Astrocyte (in vitro differentiated cells and primary cell): ENCODE measurements around the gene ZEB2. TPM values are rescaled to one million over a fixed set of nuclear protein-coding genes. Genes with fewer than 3 reads are reported as not detected.

Experiments
- DNase-seq: peaks from one replicate; pipeline ENCODE4 v3.0.0-alpha.2; 2010; ENCODE audit warnings: low read depth
- FAIRE-seq: peaks from 2 replicates; lab custom pipeline; 2011; peaks lifted over from hg19 to GRCh38; lab: Jason Lieb, UNC
- H2AFZ ChIP-seq: 2 replicates; pipeline ENCODE4 v1.6.0; 2012; ENCODE audit warnings: low read depth, low read length, inconsistent platforms
- H3K27ac ChIP-seq: 2 replicates; pipeline ENCODE4 v1.5.1; 2011; ENCODE audit warnings: low read depth, low read length, inconsistent platforms
- H3K27me3 ChIP-seq: 2 replicates; pipeline ENCODE4 v1.6.0; 2011; ENCODE audit warnings: low read length, inconsistent platforms; ENCODE audit not compliant: insufficient read depth
- H3K36me3 ChIP-seq: 2 replicates; pipeline ENCODE4 v1.5.1; 2011; ENCODE audit warnings: low read length, inconsistent platforms; ENCODE audit not compliant: insufficient read depth
- H3K4me1 ChIP-seq: 2 replicates; pipeline ENCODE4 v1.5.1; 2011; ENCODE audit warnings: low read length, inconsistent platforms; ENCODE audit not compliant: insufficient read depth
- H3K4me2 ChIP-seq: 2 replicates; pipeline ENCODE4 v1.6.0; 2012; ENCODE audit warnings: low read length, inconsistent platforms
- H3K4me3 ChIP-seq: 2 replicates; pipeline ENCODE4 v1.5.1; 2011; ENCODE audit warnings: low read depth, mild to moderate bottlenecking, low read length, inconsistent platforms; ENCODE audit not compliant: insufficient read depth
- H3K79me2 ChIP-seq: 2 replicates; pipeline ENCODE4 v1.6.0; 2012; ENCODE audit warnings: mild to moderate bottlenecking, low read length, inconsistent platforms; ENCODE audit not compliant: insufficient read depth
- H3K9ac ChIP-seq: 2 replicates; pipeline ENCODE4 v1.6.0; 2012; ENCODE audit warnings: mild to moderate bottlenecking, low read length, inconsistent platforms
- H3K9me3 ChIP-seq: 2 replicates; pipeline ENCODE4 v1.5.1; 2012; ENCODE audit warnings: low read depth, mild to moderate bottlenecking, low read length, inconsistent platforms; ENCODE audit not compliant: insufficient read depth
- H4K20me1 ChIP-seq: 2 replicates; pipeline ENCODE4 v1.6.0; 2012; ENCODE audit warnings: low read length, inconsistent platforms; ENCODE audit not compliant: insufficient read depth
- H3K27ac Mint-ChIP-seq: one replicate; pipeline ENCODE4 v1.8.0; 2021; ENCODE audit warnings: mild to moderate bottlenecking, mixed read lengths; ENCODE audit not compliant: unreplicated experiment
- H3K27me3 Mint-ChIP-seq: one replicate; pipeline ENCODE4 v1.8.0; 2021; ENCODE audit warnings: low read depth, mixed read lengths; ENCODE audit not compliant: unreplicated experiment
- H3K36me3 Mint-ChIP-seq: one replicate; pipeline ENCODE4 v1.8.0; 2021; ENCODE audit warnings: low read depth, mixed read lengths; ENCODE audit not compliant: unreplicated experiment
- H3K4me1 Mint-ChIP-seq: one replicate; pipeline ENCODE4 v1.8.0; 2021; ENCODE audit warnings: low read depth, mixed read lengths; ENCODE audit not compliant: unreplicated experiment
- H3K4me3 Mint-ChIP-seq: one replicate; pipeline ENCODE4 v1.8.0; 2021; ENCODE audit warnings: mild to moderate bottlenecking, moderate library complexity, mixed read lengths; ENCODE audit not compliant: unreplicated experiment
- H3K9me3 Mint-ChIP-seq: one replicate; pipeline ENCODE4 v1.8.0; 2021; ENCODE audit warnings: mild to moderate bottlenecking, mixed read lengths; ENCODE audit not compliant: unreplicated experiment
- EZH2 ChIP-seq: IDR thresholded peaks from 2 replicates; pipeline ENCODE4 v1.6.1; 2012; ENCODE audit warnings: mild to moderate bottlenecking, low read length, inconsistent platforms; ENCODE audit not compliant: insufficient read depth
- total RNA-seq: library from RNA; stranded (reverse); gene quantifications from 2 replicates; pipeline ENCODE4 v1.2.1, GENCODE V29; 2021
- TF ChIP-seq, protein P1 (sequence below): IDR thresholded peaks from 2 replicates; pipeline ENCODE4 v1.5.1; 2011; ENCODE audit warnings: low read depth, mild to moderate bottlenecking, inconsistent platforms, low read length, moderate library complexity; ENCODE audit not compliant: insufficient read depth

Gene ZEB2
- total RNA-seq, 1 donor from 2014 or later, result 84.9 TPM

GRCh38 chr2:144548088-144548487 lies 28.2 kb upstream of the ZEB2 start:
- Histone ChIP-seq H3K4me3 (no peak overlapping the region), H3K79me2 (no peaks in the 10 kb centered on the region), H3K9me3 (no peaks in the 10 kb centered on the region), H3K9ac (no peak overlapping the region), H4K20me1 (no peaks in the 10 kb centered on the region), H2AFZ (no peak overlapping the region), H3K27me3 (no peaks in the 10 kb centered on the region), H3K4me2 (no peak overlapping the region), H3K36me3 (no peaks in the 10 kb centered on the region), H3K4me1 (peaks cover 4% of the 10 kb centered on the region), H3K27ac (no peak overlapping the region)
- Mint-ChIP-seq H3K4me1 (peaks cover 5% of the 10 kb centered on the region), H3K9me3 (no peaks in the 10 kb centered on the region), H3K4me3 (no peak overlapping the region), H3K36me3 (no peaks in the 10 kb centered on the region), H3K27me3 (no peaks in the 10 kb centered on the region), H3K27ac (no peak overlapping the region)
- FAIRE-seq (no peak), DNase-seq (no peak)
- no peak for TF ChIP-seq EZH2
- TF ChIP-seq, protein P1, sequence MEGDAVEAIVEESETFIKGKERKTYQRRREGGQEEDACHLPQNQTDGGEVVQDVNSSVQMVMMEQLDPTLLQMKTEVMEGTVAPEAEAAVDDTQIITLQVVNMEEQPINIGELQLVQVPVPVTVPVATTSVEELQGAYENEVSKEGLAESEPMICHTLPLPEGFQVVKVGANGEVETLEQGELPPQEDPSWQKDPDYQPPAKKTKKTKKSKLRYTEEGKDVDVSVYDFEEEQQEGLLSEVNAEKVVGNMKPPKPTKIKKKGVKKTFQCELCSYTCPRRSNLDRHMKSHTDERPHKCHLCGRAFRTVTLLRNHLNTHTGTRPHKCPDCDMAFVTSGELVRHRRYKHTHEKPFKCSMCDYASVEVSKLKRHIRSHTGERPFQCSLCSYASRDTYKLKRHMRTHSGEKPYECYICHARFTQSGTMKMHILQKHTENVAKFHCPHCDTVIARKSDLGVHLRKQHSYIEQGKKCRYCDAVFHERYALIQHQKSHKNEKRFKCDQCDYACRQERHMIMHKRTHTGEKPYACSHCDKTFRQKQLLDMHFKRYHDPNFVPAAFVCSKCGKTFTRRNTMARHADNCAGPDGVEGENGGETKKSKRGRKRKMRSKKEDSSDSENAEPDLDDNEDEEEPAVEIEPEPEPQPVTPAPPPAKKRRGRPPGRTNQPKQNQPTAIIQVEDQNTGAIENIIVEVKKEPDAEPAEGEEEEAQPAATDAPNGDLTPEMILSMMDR, result no peak

- FAIRE-seq, result no peak
- Histone ChIP-seq H3K27ac (no peak overlapping the region), H3K9me3 (no peaks in the 10 kb centered on the region), H4K20me1 (no peaks in the 10 kb centered on the region), H2AFZ (no peak overlapping the region), H3K9ac (no peak overlapping the region), H3K4me2 (no peak overlapping the region), H3K4me1 (no peaks in the 10 kb centered on the region), H3K4me3 (no peak overlapping the region), H3K79me2 (no peaks in the 10 kb centered on the region), H3K36me3 (no peaks in the 10 kb centered on the region), H3K27me3 (no peaks in the 10 kb centered on the region)
- no peak overlapping the region for H3K4me3 Mint-ChIP-seq
- no peak overlapping the region for H3K27ac Mint-ChIP-seq
- no peak for TF ChIP-seq EZH2
- TF ChIP-seq, protein P1, result no peak
- no peak for DNase-seq
- H3K9me3 Mint-ChIP-seq, result no peaks in the 10 kb centered on the region
- no peaks in the 10 kb centered on the region for H3K27me3 Mint-ChIP-seq
- no peaks in the 10 kb centered on the region for H3K4me1 Mint-ChIP-seq
- no peaks in the 10 kb centered on the region for H3K36me3 Mint-ChIP-seq
Measured at GRCh38 chr2:144547494-144547893, 27.6 kb upstream of the ZEB2 start.

DNA sequence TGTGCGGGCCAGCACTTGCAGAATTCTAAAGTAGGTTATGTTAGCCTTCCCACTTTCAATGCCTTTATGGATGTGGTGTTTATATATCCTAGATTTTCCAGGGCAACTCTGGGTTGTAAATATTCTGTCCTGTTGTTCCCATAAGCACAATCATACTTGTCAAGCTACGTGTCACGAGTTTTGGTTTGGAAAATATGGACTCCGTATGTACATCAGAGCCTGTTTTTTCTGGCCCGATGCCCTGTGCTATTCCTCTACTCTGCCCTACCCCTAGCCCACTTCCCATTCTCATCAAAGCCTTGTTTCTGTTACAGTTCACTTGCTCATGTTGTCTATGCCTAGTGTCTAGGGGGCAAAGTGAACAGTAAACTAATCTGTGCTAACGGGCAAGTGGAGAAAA lies 27.0 kb upstream of the ZEB2 start:
- H3K4me2 ChIP-seq, result no peak overlapping the region
- no peak overlapping the region for H3K27ac ChIP-seq
- H3K4me3 Mint-ChIP-seq, result no peak overlapping the region
- FAIRE-seq (no peak), DNase-seq (no peak)
- no peak overlapping the region for H3K27ac Mint-ChIP-seq
- no peak overlapping the region for H3K9ac ChIP-seq
- no peaks in the 10 kb centered on the region for H3K36me3 ChIP-seq
- no peaks in the 10 kb centered on the region for H3K9me3 ChIP-seq
- H3K27me3 ChIP-seq, result no peaks in the 10 kb centered on the region
- H3K4me1 ChIP-seq, result no peaks in the 10 kb centered on the region
- no peak overlapping the region for H2AFZ ChIP-seq
- no peaks in the 10 kb centered on the region for H3K27me3 Mint-ChIP-seq
- H3K4me1 Mint-ChIP-seq, result no peaks in the 10 kb centered on the region
- TF ChIP-seq EZH2, result no peak
- TF ChIP-seq, protein P1, result no peak
- H3K4me3 ChIP-seq, result no peak overlapping the region
- no peaks in the 10 kb centered on the region for H3K36me3 Mint-ChIP-seq
- no peaks in the 10 kb centered on the region for H3K9me3 Mint-ChIP-seq
- H3K79me2 ChIP-seq, result no peaks in the 10 kb centered on the region
- H4K20me1 ChIP-seq, result no peaks in the 10 kb centered on the region
